HG03520 (cell line): ENCODE data around the gene INSIG1.

Experiments
- ATAC-seq: cut with Tn5 transposase; IDR thresholded peaks from one replicate; pipeline ENCODE4 v1.9.1; 2021; ENCODE audit warnings: mild to moderate bottlenecking, moderate library complexity; ENCODE audit not compliant: unreplicated experiment

INSIG1 gene

GRCh38 chr7:155344618-155345433 lies 47.1 kb downstream of the INSIG1 start:
- ATAC-seq: peak; percentile 90

GRCh38 chr7:155345490-155345889 lies 47.8 kb downstream of the INSIG1 start:
- ATAC-seq: peak; percentile 21

- no peak for ATAC-seq
Measured at GRCh38 chr7:155346285-155346684, 48.6 kb downstream of the INSIG1 start.

DNA sequence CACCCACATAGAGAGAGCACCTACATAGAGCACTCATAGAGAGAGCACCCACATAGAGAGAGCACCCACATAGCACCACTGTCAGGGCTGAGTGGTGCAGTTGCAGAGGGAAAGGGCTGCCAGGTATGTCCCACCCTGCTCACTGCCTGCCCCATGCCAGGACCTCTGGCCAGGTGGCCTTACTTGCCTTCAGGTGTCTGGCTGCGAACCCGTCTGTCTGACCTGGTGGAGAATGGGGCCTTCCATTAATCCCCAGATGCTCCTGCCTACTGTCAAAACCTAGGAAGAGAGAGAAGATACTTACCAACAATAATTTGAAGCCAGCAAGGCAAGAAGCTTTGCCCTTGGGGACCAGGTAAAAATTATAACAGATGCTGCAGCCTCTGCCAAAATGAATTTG lies 51.1 kb downstream of the INSIG1 start:
- no peak for ATAC-seq

DNA sequence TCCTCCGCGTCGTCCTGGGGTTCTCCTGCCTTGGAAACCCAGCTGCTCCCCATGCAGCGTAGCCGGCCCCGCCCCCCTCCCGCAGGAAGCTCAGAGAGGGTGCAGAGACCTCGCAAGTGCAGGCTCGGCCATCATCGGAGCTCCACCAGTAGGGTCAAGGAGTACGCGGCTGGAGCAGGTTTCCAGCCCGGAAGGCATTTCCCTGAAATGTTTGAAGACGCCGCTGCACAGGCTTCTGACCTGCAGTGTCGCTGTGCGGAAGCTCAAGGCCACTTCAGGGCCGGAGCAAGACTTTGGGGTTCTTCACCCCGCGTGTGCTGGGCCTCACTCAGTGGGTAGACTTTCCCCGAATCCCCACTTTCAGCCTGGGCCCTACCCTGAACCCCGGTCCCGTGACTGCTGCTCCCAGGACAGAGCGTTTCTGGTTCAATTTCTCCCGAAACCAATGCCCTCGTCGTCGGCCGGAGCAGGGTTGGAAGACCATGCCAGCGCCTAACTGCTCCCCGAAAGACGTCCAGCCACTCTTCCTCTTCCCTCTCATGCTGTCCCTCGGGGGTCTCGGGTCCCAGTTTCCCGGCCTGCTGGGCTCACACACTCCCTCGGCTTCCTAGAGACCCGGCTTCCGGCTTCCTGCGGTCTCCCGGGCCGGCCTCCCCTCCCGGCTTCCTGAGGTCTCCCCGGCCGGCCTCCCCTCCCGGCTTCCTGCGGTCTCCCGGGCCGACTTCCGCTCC lies 52.1 kb downstream of the INSIG1 start:
- ATAC-seq: no peak

DNA sequence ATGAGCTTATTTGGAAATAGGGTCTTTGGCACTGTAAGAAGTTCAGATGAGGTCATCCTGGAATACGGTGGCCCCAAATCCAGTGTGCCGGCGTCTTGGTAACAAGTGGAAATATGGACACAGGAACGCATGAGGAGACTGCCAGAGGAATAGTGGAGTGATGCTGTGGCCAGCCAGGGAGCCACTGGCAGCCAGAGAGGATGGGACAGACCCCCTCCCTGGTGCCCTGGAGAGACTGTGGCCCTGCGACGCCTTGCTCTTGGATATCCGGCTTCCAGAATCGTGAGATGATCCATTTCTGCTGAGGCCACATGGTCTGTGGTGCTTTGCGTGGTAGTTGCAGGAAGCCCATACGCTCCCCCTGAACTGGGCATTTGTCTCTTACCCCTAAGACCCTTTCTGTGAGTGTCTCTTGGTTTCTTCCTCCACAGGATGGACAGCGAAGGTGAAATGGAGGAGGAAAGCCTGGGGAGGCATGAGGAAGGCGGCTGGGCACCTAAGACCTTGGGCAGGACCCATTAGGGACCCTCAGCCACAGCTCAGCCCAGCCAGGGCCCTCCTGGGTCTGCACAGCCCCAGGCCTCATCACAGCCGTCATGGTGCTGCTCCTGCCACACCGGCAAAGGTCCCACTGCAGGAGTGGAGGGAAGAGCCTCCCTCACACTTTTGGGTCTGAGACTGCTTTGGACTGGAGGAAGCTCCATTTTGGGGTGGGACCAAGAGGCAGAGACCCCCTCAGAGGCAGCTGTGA lies 53.6 kb downstream of the INSIG1 start:
- no peak for ATAC-seq

GRCh38 chr7:155352076-155352752 lies 54.5 kb downstream of the INSIG1 start:
- no peak for ATAC-seq

DNA sequence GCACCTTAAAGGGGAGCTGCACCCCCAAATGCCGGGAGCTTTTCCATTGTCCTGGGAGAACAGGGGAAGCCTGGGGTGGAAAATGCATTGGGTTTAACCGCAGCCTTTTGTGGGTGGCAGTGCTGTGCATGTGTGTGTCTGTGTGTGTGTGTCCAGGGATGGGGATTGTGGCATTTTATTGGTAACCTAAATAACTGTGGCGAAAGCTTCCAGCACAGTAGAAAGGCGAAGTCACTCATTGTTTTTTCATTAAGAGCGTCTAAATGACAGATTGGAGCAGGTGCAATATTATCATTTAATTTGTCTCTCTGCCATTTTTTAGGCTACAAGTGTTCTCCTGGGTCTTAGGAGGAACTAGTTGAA lies 55.1 kb downstream of the INSIG1 start:
- no peak for ATAC-seq

DNA sequence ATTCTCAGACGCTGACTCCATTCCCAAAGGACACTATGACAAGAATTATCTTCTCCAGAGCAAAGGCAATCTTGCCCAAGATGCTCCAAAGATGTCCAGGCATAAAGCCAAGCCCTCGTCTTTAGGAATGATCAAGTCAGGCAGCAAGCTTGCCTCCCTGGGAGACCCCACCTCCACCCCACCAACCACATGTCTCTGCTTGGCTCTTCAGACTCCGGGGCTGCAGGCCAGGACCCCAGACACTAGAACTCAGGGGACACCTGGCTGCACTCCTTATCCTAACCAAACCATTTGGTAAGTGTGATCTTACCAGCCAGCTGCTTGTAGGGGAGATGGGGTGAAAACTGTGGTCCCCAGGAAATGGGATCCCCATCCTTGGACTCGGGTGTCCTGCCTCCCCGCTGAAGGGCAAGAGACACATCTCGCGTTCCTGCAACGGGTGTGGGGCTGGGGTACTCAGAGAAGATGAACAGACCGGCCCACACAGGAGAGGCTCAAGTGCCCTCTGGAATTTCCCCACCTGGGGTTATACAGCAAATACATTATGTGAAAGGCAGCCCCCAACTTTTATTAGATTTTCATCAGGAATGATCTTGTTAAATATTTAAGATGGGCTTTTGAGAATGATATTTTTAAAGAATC lies 55.7 kb downstream of the INSIG1 start:
- no peak for ATAC-seq

DNA sequence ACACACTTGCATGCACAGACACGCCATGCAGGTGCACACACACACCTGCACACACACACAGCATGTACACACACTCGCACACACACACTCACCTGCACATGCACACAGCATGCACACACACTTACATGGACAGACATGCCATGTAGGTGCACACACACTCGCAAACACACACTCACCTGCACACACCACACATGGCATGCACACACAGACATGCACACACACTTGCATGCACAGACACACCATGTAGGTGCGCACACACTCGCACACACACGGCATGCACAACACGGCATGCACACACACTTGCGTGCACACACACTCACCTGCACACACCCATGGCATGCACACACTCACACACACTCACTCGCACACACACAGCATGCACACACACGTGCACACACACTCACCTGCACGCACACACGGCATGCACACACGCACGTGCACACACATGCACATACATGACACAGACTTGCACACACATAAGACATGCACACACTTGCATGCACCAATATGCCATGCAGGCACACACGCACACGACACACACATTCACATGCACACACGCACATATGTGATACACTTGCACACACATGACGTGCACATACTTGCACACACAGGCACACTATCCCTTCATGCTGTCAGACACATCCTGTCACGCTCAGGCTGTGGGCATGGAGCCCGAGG lies 56.8 kb downstream of the INSIG1 start:
- no peak for ATAC-seq

DNA sequence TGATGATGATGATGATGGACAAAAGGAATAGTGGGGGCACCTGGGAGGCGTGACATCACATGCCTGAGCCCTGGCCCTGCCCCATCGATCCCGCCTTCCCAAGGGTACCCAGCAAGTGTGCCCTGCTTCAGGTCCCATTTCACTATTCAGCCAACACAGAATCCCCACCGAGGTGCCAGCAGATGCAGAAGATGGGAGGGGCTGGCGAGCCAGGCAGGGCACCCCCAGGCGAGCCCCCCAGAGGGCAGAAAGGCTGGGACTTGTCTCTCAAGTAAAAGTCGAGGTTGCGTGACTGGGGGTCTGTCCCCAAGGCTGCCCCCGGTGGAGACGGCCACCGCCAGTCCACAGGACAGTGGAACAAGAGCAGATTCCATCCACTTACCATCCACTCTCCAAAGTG lies 57.5 kb downstream of the INSIG1 start:
- ATAC-seq: no peak

- no peak for ATAC-seq
Measured at GRCh38 chr7:155355745-155356144, 58.1 kb downstream of the INSIG1 start.

GRCh38 chr7:155356323-155357105 lies 58.8 kb downstream of the INSIG1 start:
- ATAC-seq: no peak

DNA sequence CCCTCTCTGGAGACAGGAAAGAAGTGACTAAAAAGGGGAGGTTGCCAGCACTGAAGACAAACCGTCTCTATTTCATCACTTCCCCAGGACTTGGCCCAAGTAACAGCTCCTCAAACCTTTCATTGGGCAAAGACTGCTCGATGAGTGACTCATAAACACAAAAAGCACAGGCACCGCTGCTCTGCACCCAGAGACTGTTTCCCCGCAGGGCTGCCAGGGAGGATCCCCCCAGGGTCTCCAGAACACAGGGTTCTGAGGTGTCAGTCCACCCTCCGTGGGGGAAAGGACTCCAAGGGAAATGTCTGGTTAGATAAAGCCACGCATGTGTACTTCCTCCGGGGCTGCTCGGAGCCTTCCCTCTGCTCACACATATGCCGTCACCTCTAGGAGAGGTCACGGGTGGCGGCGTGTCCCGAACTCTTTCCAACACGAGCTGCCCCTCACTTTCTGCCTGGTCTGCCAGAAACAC lies 59.9 kb downstream of the INSIG1 start:
- ATAC-seq: no peak

GRCh38 chr7:155358066-155358947 lies 60.6 kb downstream of the INSIG1 start:
- ATAC-seq: no peak

- ATAC-seq: no peak
Measured at GRCh38 chr7:155358948-155359712, 61.5 kb downstream of the INSIG1 start.
